Fibroblast of villous mesenchyme (primary cell): ENCODE data around the gene APOF. TPM values are rescaled to one million over a fixed set of nuclear protein-coding genes. Genes with fewer than 3 reads are reported as not detected.
"Not testable (repeated sequence)": the region's sequence is repeated elsewhere in the genome, so short reads cannot be mapped to it uniquely, and the experiment has no call there.

Experiments
- DNase-seq: peaks from one replicate; pipeline ENCODE4 v3.0.0-alpha.2; 2010; ENCODE audit warnings: low read depth
- H3K4me3 ChIP-seq: 2 replicates; pipeline ENCODE4 v1.5.1; 2011; ENCODE audit warnings: low read depth, mild to moderate bottlenecking, low read length
- total RNA-seq: library from RNA; depleted of rRNA; stranded (reverse); fragments of >200 nt; gene quantifications from 2 replicates; pipeline ENCODE4 v1.2.3, GENCODE V29; 2012
- TF ChIP-seq, protein P1 (sequence below): IDR thresholded peaks from 2 replicates; pipeline ENCODE4 v1.5.1; 2012; ENCODE audit warnings: low read depth, mild to moderate bottlenecking, low read length; ENCODE audit not compliant: insufficient read depth

APOF gene
- total RNA-seq, 1 donor = not detected

DNA sequence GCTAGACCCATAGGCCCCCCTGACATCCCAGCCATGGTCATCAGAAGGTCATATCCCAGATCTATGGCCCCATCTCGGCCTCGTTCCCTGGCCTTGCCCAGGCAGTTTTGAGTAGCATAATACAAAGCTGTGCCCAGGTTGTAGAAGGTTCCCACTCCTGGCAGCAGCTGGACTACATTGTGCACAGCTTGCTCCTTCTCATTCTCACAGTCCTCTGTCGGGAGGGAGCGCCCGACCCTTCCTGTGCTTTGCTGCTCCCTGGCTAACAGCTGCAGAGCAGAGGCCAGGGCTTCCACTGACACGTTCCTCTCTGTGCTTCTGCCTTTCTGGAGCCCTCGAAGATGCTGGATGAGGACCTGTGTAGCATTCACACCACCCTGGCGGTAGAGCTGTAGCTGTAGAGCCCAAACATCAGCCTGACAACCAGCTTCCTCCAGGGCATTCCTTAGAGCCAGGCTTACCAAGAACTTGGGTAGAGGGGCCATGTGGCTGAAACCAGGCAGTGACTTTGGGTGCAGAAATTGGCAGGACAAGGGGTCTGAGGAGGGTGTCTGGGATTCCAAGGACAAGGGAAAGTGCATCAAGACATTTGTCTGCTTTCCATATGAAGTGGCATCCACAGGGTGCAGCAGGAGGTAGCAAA lies 1.0 kb downstream of the APOF start:
- TF ChIP-seq, protein P1, sequence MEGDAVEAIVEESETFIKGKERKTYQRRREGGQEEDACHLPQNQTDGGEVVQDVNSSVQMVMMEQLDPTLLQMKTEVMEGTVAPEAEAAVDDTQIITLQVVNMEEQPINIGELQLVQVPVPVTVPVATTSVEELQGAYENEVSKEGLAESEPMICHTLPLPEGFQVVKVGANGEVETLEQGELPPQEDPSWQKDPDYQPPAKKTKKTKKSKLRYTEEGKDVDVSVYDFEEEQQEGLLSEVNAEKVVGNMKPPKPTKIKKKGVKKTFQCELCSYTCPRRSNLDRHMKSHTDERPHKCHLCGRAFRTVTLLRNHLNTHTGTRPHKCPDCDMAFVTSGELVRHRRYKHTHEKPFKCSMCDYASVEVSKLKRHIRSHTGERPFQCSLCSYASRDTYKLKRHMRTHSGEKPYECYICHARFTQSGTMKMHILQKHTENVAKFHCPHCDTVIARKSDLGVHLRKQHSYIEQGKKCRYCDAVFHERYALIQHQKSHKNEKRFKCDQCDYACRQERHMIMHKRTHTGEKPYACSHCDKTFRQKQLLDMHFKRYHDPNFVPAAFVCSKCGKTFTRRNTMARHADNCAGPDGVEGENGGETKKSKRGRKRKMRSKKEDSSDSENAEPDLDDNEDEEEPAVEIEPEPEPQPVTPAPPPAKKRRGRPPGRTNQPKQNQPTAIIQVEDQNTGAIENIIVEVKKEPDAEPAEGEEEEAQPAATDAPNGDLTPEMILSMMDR = no peak
- no peak overlapping the region for H3K4me3 ChIP-seq
- no peak for DNase-seq

DNA sequence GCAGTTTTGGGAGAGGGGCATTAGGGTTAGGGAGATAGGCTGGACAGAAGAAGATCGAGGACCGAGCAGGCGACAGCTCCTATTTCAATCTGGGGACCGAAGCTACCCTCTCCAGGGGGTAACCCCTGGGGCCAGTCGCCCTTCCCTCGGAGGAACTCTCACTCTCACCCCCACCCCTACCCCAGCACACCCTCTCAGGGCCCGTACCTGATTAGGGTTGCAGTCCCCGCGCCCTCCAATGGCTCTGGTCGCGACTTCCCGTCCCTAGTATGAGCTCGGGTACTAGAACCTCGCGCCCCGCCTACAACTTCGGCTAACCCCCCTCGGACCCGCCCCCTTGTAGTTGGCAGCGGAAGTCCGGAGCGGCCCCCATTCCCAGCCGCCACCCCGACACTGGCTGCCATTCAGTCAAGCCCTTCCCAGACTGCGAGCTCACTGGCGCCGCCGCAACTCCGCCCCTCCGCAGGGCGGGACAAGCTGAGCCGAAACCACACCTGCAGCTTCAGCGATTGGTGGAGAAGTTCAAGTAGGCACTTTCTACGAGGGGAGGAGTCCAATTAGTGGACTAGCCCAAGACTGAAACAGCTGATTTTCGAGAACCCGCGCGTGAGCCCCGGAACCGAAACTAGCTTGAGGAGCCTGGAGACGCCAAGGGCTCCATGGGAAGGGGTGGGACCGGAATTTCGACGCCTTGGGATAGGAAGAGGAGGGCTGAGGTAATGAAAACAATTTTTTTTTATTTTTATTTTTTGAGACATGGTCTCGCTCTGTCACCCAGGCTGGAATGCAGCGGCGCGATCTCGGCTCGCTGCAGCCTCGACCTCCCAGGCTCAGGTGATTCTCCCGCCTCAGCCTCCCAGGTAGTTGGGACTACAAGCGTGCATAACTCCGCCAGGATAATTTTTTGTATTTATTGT lies 2.5 kb downstream of the APOF start, which contains the start of gene STAT2:
STAT2 (minus strand) TSS at position 257 of the 917 bp plus-strand sequence. CDS start 3,536 bp downstream, outside the sequence.
- TF ChIP-seq, protein P1 = no peak
- peak; percentile 100 for DNase-seq
- H3K4me3 ChIP-seq = peak within 1 kb of the TSS; percentile 66

DNA sequence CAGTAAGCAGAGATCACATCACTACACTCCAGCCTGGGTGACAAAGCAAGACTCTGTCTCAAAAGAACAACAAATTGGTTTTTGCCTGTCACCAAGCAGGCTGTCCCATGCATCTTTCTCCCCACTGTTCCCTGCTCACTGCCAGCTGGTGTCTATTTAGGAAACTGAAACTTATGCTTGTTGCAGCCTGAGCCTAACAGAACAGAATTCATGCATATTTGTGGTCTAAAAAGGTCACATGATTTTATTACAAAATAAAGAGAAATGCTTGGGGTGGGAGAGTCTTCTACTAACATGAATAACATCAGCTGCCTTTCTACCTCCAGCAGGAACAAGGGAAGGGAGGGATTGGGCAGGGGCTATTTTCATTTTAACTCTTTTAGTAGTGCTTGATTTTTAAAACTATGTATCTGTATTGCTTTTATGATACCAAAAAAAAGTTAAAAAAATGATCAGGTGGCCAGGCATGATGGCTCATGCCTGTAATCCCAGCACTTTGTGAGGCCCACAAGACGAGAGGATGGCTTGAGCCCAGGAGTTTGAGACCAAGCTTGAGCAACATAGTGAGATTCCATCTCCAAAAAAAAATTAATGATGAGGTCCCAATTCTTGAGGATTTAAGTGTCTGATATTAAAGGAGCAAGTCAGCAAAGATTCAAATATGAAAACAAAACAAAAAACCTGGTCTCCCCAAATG lies 3.7 kb downstream of the APOF start:
- TF ChIP-seq, protein P1 = no peak
- H3K4me3 ChIP-seq = peak overlapping the region; percentile 66
- DNase-seq = peak; percentile 92

DNA sequence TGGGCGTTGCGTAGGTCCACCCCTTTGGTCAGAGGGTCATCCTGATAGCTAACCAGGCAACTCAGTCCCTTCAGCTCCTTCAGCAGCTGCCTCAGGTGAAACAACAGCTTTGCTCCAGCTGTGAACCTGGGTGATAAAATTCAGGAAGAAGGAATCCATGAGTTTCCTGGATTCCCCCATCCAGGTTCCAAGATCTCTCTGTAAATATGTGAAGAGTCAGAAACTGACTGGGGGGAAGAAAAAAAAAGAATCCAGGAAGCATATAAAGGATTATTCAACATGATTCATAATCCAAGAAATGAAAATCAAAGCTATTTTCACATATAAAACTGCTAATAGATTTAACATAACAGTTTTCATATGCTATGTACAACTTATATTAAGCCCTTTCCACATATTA lies 11.3 kb downstream of the APOF start:
- H3K4me3 ChIP-seq = no peak overlapping the region
- TF ChIP-seq, protein P1 = no peak
- no peak for DNase-seq

DNA sequence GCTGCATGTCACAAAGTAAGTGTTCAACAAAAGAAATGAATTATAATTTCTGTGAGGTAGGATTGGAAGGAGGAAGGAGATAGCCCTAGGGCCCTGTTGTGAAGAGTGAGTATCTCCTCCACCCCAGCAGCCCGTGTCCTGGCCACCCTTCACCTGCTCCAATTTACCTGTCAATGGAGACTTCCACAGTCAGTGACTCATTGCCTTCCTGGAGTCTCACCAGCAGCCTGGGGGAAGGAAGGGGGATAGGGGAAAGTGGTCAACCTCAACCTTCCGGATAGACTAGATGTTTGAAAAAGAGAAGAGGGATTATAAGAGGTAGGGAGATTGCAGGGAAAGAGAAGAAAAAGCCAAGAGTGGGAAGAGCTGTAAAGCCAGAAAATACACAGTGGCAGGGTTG lies 12.0 kb downstream of the APOF start:
- TF ChIP-seq, protein P1 = no peak
- no peak for DNase-seq
- no peak overlapping the region for H3K4me3 ChIP-seq

DNA sequence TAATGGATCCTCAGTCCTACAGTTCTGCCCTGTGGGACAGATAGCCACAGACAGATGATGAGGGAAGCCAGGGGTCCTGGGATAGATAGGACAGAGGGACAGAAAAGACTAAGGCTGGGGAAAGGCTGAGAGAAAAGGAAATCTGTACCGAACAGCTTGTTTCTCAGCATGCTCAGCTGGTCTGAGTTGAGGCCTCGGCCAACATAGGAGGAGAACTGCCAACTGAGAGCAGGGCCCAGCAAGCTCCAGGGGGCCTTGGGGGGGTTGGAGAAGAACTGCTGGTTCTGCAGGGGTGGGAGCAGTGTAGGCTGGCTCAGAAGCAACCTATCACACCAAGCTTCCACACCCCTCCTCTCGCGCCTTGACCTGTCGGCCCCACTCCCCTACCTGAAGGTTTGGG lies 13.9 kb downstream of the APOF start:
- TF ChIP-seq, protein P1 = no peak
- H3K4me3 ChIP-seq = no peak overlapping the region
- DNase-seq = no peak

DNA sequence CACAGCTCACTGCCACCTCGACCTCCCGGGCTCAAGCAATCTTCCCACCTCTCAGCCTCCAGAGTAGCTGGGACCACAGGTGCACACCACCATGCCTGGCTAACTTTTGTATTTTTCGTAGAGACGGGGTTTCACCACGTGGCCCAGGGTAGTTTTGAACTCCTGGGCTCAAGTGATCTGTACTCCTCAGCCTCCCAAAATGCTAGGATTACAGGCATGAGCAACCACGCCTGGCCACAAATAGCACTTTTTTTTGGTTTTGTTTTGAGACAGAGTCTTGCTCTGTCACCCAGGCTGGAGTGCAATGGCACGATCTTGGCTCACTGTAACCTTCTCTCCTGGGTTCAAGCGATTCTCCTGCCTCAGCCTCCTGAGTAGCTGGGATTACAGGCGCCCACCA lies 15.4 kb downstream of the APOF start:
- not testable (repeated sequence) for H3K4me3 ChIP-seq, DNase-seq
